Mucosa of gallbladder (tissue), 1 donor: ENCODE data around the gene ZFPM1. TPM values are rescaled to one million over a fixed set of nuclear protein-coding genes. Genes with fewer than 3 reads are reported as not detected.

Source experiments
- DNase-seq: peaks from one replicate; pipeline ENCODE4 v3.0.0-alpha.2; 2020; ENCODE audit warnings: low spot score
- total RNA-seq: library from RNA; stranded (reverse); gene quantifications from one replicate; pipeline ENCODE4 v1.2.1, GENCODE V29; 2021
- donor health status: DM: no; HTN: no; CAD: no.

Gene ZFPM1
- total RNA-seq, 1 donor from 2014 or later = 72.0 TPM

- DNase-seq = no peak
These were observed 44.7 kb downstream of the ZFPM1 start for GRCh38 chr16:88497561-88498462.

- DNase-seq = no peak
These were observed 45.6 kb downstream of the ZFPM1 start for GRCh38 chr16:88498576-88499208.

- DNase-seq = no peak
These were observed 46.2 kb downstream of the ZFPM1 start for GRCh38 chr16:88499292-88499691.

- no peak for DNase-seq
These were observed 46.8 kb downstream of the ZFPM1 start for GRCh38 chr16:88499836-88500251.

DNA sequence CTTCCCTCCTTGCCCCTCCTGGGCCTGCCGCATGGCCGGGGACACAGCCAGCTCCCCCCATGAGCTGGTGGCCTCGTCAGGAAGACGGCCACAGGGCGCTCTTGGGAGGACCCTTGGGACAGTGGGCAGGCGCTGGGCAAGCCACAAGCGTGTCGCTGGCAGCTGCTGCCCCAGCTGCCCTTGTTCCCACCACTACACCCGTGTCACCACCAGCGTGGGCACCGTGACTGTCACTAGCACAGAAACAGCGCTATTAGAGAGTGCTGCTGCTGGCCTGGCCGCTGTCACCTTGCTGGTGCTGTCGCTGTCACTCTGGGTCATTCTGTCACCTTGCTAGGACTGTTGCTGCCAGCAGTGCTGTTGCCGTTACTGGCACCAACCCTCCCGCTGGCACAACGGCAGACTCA lies 47.2 kb downstream of the ZFPM1 start:
- DNase-seq = no peak

DNA sequence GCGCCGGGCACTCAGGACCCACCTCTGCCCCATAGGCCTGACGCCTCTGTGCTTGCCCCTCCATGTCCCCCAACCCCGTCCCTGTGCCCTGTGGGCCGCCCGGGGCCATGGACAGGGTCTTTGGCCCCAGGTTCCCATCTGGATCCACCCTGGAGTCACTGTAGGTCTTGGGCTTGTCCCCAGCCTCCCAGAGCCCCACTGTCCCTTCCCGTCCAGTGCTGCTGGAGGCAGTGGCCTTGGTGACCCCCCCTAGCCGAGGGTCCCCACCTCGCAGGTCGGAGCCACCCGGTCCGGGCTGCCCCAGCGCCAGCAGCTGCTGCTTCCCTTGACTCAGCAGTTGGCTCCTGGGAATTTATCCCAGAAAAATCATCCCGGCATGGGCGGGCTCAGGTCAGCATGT lies 49.3 kb downstream of the ZFPM1 start:
- no peak for DNase-seq

DNA sequence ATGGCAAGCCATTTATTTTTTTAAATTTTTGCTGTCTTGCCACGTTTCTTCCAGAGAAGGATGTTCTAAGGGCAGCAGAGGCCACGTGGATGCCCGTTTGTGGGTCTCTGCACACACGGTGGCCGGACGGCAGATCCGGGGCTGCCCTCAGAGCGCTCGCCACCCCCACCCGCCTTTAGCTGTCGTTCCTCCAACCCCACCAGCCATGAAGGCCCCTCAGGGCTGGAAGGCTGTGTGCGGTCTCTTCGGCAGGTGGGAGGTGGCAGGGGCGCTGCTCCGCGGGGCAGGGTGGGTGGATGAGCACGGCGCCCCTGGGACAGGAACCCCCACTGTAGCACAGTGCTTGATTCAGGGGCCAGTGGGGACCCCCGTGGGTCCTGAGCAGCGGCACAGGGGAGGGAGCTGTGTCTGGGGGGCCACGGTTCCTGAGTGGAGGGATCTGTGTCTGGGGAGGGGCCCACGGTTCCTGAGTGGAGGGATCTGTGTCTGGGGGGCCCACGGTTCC lies 49.7 kb downstream of the ZFPM1 start:
- DNase-seq = no peak

GRCh38 chr16:88503374-88503770 lies 50.3 kb downstream of the ZFPM1 start:
- peak; percentile 63 for DNase-seq

DNA sequence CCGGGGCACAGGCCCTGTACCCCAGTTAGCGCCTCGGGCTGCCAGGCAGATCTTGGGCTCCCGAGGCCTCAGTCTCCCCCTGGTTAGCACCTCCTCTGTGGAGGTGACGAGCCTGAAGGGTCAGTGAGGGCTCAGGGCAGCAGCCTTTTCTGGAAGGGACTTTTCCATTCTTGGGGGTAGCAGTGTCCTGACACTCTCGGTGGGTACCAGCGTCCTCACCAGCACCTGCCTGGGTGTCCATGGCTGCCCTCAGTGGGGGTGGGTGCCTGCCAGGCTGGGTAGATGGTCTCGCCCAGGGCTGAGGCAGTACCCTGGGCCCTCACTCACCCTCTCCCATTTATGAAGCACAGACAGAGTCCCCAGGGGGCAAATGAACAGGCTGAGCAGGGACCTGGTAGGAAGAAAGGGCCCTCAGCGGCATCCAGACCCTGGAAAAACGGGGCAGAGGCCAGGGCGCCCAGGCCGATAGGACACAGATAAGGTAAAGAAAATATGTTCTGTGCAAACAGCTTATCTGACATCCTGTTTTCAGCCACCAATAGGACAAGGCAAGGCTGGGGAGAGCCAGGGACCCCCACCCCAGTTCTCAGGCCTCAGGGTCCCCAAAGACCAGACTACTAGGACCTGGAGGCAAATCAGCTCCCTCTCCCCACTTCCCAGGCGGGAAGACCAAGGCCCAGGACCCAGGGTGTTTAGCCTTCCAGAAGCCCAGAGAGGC lies 50.9 kb downstream of the ZFPM1 start:
- no peak for DNase-seq

- peak; percentile 87 for DNase-seq
These were observed 51.7 kb downstream of the ZFPM1 start for GRCh38 chr16:88504489-88505404.

GRCh38 chr16:88505405-88506082 lies 52.5 kb downstream of the ZFPM1 start:
- peak; percentile 87 for DNase-seq

GRCh38 chr16:88506723-88507122 lies 53.6 kb downstream of the ZFPM1 start:
- no peak for DNase-seq

GRCh38 chr16:88507231-88507743 lies 54.2 kb downstream of the ZFPM1 start:
- no peak for DNase-seq

DNA sequence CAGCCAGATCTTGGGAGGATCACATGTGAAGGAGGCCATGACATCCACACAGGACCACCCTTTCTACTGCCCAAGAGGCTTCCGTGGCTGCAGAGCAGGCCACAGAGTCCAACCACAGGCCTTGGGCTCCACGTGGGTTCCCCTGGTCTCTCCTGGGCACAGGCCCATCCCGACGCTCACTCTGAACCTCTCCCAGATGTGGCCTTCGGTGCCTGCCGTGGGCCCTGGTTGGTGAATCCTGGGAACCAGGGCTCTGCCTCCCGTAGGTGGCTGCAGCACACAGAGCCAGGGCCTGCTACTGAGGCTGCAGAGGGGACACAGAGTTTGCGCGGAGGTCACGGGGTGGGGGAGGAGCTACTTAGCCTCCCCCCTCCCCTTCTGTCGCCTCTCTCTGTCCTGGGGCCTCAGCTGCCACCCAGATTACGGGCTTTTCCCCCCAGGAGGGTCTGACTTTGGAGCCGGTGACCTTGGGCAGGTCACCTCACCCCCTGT lies 55.3 kb downstream of the ZFPM1 start:
- no peak for DNase-seq

DNA sequence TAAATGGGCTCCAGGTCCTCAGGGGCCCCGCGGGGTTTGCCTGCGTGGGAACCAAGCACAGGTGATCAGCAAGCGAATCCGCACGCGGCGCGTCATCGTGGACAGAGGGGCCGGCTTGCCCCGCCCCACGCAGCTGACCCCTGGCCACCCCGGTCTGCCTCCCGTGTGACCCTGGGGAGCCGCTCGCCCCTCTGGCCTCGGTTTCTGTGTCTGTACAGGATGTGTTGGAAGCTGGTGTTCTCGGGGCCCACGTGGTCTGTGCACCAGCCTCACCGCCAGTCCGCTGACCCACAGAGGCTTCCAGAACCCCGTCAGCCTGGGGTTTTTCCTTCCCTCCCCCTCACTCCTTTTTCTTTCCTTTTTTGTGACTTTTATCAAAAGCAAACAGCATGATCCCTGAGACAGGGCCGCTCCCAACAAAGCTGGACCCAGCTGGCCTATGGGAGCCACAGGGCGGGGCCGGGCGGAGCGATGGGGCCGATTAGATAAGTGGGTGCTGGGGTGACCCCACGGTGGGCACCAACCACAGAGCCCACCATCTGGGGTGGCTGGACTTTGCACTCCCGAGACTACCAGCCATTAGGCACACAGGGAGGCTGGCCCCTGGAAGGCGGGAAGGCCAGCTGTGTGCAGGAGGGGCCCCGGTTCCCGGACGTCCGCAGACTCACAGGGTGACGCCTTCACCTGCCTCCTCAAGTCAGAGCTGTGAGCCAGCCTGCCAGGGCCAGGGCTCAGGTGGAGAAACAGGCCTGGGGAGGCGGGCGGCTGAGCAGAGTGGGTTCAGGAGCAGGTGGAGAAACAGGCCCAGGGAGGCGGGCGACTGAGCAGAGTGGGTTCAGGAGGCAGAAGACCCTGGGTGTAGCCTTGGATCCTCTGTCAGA lies 56.0 kb downstream of the ZFPM1 start:
- peak; percentile 77 for DNase-seq

GRCh38 chr16:88509749-88510069 lies 56.6 kb downstream of the ZFPM1 start:
- DNase-seq = no peak

- no peak for DNase-seq
These were observed 57.3 kb downstream of the ZFPM1 start for GRCh38 chr16:88510091-88510994.

GRCh38 chr16:88511060-88511459 lies 58.0 kb downstream of the ZFPM1 start:
- DNase-seq = no peak
